ENCODE measurements around the gene ALDH3B1.

GRCh38 chr11:68025047-68025446, 14.9 kb downstream of the ALDH3B1 start:
- TF ChIP-seq CTCF (conservative IDR thresholded peaks at IDR 0.05 in 1 of 2, IDR thresholded peaks at IDR 0.05 in 1 of 2; ENCODE audit: low read depth in 1 of 2, low read length in 2 of 2) (no peak), EZH2 (IDR thresholded peaks at IDR 0.05; ENCODE audit: low read length, missing control alignments) (no peak)
